Psoas muscle (tissue), 8 donors: ENCODE results near the gene RNF150. TPM values are rescaled to one million over a fixed set of nuclear protein-coding genes. Genes with fewer than 3 reads are reported as not detected.
"Not testable (repeated sequence)": the region's sequence is repeated elsewhere in the genome, so short reads cannot be mapped to it uniquely, and the experiment has no call there.

Experiments
- ATAC-seq, 4 donors: fragments of 200-7000 bp; cut with Tn5 transposase; one replicate each; pipeline ENCODE4 v1.9.1; 2020; ENCODE audit warnings: moderate library complexity in 3 of 4, mild to moderate bottlenecking in 2 of 4
- DNase-seq, 2 donors: peaks; one replicate each; pipeline ENCODE4 v3.0.0-alpha.2; 2020
- H3K27ac ChIP-seq: fragments of 200-600 bp; one replicate; pipeline ENCODE4 v1.8.0; 2022
- H3K27me3 ChIP-seq, 3 donors: fragments of 200-600 bp in 1 of 3; one replicate each; pipeline versions ENCODE4 v1.6.1 to v1.8.0; 2013 to 2022; ENCODE audit warnings: low read length in 2 of 3, mild to moderate bottlenecking in 2 of 3, moderate library complexity in 1 of 3; ENCODE audit not compliant: insufficient read depth in 3 of 3
- H3K36me3 ChIP-seq, 2 donors: fragments of 200-600 bp in 1 of 2; one replicate each; pipeline versions ENCODE4 v1.6.1 to v1.8.0; 2013 to 2022; ENCODE audit warnings: low read depth in 1 of 2, mild to moderate bottlenecking in 1 of 2, moderate library complexity in 1 of 2; ENCODE audit not compliant: insufficient read depth in 1 of 2
- H3K4me1 ChIP-seq: fragments of 200-600 bp; one replicate; pipeline ENCODE4 v1.8.0; 2022
- H3K4me3 ChIP-seq: fragments of 200-600 bp; one replicate; pipeline ENCODE4 v1.8.0; 2022; ENCODE audit warnings: mild to moderate bottlenecking
- H3K9me3 ChIP-seq: fragments of 200-600 bp; one replicate; pipeline ENCODE4 v1.8.0; 2022
- WGBS, 3 donors: extraction: QIAGEN DNeasy Blood & Tissue Kit; methylation state at CpG; one replicate each; pipeline versions ENCODE4 v1.1.6 to v1.1.7; 2013; 5-methylcytosine and 5-hydroxymethylcytosine counted together
- intact Hi-C, 2 donors: fragments of 100-400 bp; cut with DNase I; formaldehyde crosslinking; loops; one replicate each; pipeline versions ENCODE4 v1.11.0 to v1.14.2; 2022
- polyA plus RNA-seq, 3 donors: library from polyadenylated mRNA; stranded (reverse); fragments of 200-250 nt; gene quantifications; one replicate each; pipeline ENCODE4 v1.2.3, GENCODE V29; 2013
- total RNA-seq, 4 donors: library from RNA; stranded (reverse); fragmentation: NEBNext Ultra II Directional in 2 of 4; extraction: Animal tissue kit (Norgen Biotek cat#: 25700) in 2 of 4; gene quantifications; one replicate each; pipeline versions ENCODE4 v1.2.1 to v1.2.4, GENCODE V29; 2021 to 2023
- TF ChIP-seq, protein P1 (sequence below): fragments of 200-600 bp; IDR thresholded peaks from one replicate; pipeline ENCODE4 v1.8.0; 2022; ENCODE audit warnings: antibody characterized with exemption
- donor health status: healthy with polysubstance abuse.
- donor health status: DM: no; HTN: no; CAD: no; lungs with moderate emphysema.
- donor health status: Bipolar disorder and iron deficiency.
- donor health status: healthy.
- donor health status: DM: yes; HTN: yes; CAD: no.
- donor health status: DM: no; HTN: no; CAD: no.
- donor health status: DM: no; HTN: no; CAD: no.
- donor health status: DM: yes; HTN: yes; CAD: no.

RNF150 gene
- total and polyA plus RNA-seq, 7 donors = 0.78 to 12.6 (median 3.2) TPM

DNA sequence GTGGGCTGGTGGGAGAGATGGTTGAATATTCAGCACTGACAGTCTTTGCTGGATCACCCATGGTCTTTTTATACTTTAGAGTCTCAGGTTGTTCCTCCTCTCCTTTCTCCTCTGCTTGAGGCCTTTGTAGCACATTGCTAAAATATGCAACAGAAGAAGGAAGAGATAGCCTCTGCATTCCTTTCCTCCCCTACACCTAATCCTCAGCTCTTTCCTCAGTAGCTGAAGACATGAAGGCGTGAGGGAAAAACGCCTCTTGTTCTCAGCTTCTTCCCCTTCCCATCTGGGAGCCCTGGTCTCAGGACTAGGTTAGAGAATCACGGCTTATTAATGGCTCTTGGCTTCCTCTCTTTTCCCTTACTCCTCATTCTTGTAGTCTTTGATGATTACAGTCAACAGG lies 76.8 kb downstream of the RNF150 start:
- ATAC-seq (no peak), DNase-seq (no peak)
- WGBS, 3 donors = 86 to 91% (median 86%) methylated on average over 3 of the region's 3 CpGs
- TF ChIP-seq, protein P1, sequence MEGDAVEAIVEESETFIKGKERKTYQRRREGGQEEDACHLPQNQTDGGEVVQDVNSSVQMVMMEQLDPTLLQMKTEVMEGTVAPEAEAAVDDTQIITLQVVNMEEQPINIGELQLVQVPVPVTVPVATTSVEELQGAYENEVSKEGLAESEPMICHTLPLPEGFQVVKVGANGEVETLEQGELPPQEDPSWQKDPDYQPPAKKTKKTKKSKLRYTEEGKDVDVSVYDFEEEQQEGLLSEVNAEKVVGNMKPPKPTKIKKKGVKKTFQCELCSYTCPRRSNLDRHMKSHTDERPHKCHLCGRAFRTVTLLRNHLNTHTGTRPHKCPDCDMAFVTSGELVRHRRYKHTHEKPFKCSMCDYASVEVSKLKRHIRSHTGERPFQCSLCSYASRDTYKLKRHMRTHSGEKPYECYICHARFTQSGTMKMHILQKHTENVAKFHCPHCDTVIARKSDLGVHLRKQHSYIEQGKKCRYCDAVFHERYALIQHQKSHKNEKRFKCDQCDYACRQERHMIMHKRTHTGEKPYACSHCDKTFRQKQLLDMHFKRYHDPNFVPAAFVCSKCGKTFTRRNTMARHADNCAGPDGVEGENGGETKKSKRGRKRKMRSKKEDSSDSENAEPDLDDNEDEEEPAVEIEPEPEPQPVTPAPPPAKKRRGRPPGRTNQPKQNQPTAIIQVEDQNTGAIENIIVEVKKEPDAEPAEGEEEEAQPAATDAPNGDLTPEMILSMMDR = no peak
- Histone ChIP-seq H3K4me3 (no peak overlapping the region), H3K27me3 (no peaks in the 10 kb centered on the region), H3K4me1 (peaks cover 10% of the 10 kb centered on the region), H3K9me3 (no peaks in the 10 kb centered on the region), H3K27ac (no peak overlapping the region), H3K36me3 (no peaks in the 10 kb centered on the region)
- intact Hi-C loops = no loop called here

GRCh38 chr4:141054446-141054845 lies 78.8 kb downstream of the RNF150 start:
- Histone ChIP-seq H3K27ac (no peak overlapping the region), H3K9me3 (no peaks in the 10 kb centered on the region), H3K27me3 (no peaks in the 10 kb centered on the region), H3K36me3 (no peaks in the 10 kb centered on the region), H3K4me3 (no peak overlapping the region), H3K4me1 (peaks cover 10% of the 10 kb centered on the region)
- peak in 1 of 4 donors; percentile 26 for ATAC-seq
- intact Hi-C loops = no loop called here
- WGBS, 3 donors = 71 to 86% (median 83%) methylated on average over 2 of the region's 2 CpGs
- TF ChIP-seq, protein P1 = no peak
- no peak for DNase-seq

GRCh38 chr4:141050999-141051398 lies 82.3 kb downstream of the RNF150 start:
- ATAC-seq, H3K4me3 ChIP-seq, H3K9me3 ChIP-seq, H3K36me3 ChIP-seq, H3K27ac ChIP-seq, DNase-seq, H3K27me3 ChIP-seq, intact Hi-C loops: not testable (repeated sequence)
- WGBS, 3 donors = 98 to 100% (median 100%) methylated on average over 1 of the region's 1 CpG
- H3K4me1 ChIP-seq = peaks cover 21% of the 10 kb centered on the region

DNA sequence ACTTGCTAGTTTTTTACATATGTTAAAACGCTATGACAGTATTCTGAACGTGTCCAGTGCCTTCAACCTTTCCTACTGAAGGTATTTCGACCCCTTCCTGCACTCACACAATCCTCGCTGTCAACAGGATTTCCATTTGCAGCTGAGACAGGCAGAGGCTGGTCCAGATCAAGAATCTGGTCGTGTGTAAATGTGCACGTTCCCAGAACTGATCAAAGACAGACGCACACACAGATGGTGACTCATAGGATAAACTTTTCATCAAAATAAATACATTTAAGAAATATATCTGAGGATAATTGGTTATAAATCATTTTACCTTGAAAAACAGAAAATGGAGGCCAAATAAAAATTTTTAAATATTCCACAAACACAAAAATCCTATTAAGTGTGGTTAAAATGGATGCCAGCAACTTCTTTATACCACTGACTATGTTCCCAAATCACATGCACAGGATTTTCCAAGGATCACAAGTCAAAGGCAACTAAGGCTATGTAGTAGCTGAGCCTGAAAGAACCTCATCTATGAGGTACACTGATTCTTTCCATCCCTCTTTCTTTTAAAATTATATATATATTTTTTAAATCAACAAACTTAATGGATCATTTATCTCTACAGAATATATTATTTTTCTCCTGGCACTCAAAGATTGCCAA lies 85.9 kb downstream of the RNF150 start:
- no peak for DNase-seq
- TF ChIP-seq, protein P1 = no peak
- Histone ChIP-seq H3K27me3 (no peaks in the 10 kb centered on the region), H3K4me1 (peaks cover 10% of the 10 kb centered on the region), H3K4me3 (no peak overlapping the region), H3K36me3 (no peaks in the 10 kb centered on the region), H3K27ac (no peak overlapping the region), H3K9me3 (no peaks in the 10 kb centered on the region)
- no peak for ATAC-seq
- WGBS, 3 donors = 49 to 59% (median 50%) methylated on average over 7 of the region's 7 CpGs
- intact Hi-C loops = no loop called here

- Histone ChIP-seq H3K27ac (peak overlapping the region; percentile 41), H3K4me1 (peaks cover 10% of the 10 kb centered on the region), H3K9me3 (no peaks in the 10 kb centered on the region), H3K36me3 (no peaks in the 10 kb centered on the region), H3K4me3 (no peak overlapping the region), H3K27me3 (no peaks in the 10 kb centered on the region)
- WGBS, 3 donors = 22 to 39% (median 34%) methylated on average over 3 of the region's 3 CpGs
- DNase-seq (no peak), ATAC-seq (peak; percentile 81 to 96 (median 90))
- TF ChIP-seq, protein P1 = no peak
- intact Hi-C loops = no loop called here
Measured at GRCh38 chr4:141046255-141046654, 87.0 kb downstream of the RNF150 start.
